Measurements from ENCODE around the gene TSHZ3. TPM values are rescaled to one million over a fixed set of nuclear protein-coding genes. Genes with fewer than 3 reads are reported as not detected.

The TSHZ3 gene
- total and polyA plus RNA-seq, 8 donors: 0.87 to 14.3 (median 5.9) TPM

DNA sequence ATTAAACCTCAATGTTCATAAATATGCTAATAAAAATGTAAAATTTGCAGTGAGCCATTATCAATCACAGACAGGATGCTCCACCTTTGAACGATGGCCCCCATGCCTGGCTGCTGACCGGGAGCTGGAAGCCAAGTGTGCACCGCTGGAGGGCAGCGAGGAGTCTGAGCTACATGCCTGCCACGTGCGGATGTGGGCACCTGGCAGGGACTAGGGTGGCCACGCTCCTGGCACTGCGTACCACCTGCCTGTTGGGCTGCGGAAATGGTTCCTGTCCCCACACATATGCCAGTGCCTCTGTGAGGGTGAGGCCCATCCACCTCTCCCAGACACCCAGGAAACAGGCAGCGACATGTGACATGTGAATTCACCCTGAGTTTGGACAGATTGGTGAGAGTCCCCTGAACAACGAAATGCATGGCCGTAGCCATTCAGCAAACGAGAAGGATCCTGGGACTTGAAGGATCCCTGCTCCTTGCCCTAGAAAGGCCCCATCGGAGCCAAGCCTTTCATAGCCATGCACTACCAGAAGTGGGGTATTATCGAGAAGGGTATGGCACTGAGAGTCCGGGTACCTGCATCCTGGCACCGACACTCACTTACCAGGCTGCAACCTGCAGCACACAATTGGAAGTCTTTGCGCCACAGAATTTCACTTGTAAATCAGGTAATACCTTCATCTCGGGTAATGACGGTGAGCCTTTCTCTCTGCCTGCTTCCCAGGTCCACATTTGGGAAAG is 35.8 kb downstream of the TSHZ3 start:
- Histone ChIP-seq H3K9me3 (no peaks in the 10 kb centered on the region), H3K4me3 (no peak overlapping the region), H3K36me3 (no peaks in the 10 kb centered on the region), H3K27me3 (peaks cover 0 to 10% (median 0%) of the 10 kb centered on the region in 3 donors), H3K27ac (no peak overlapping the region), H3K4me1 (peaks cover 12 to 53% (median 31%) of the 10 kb centered on the region in 4 donors)
- intact Hi-C loops (cut with DNase I; ENCODE audit: low total_unique reads): no loop called here
- DNase-seq: no peak
- TF ChIP-seq, protein P1, sequence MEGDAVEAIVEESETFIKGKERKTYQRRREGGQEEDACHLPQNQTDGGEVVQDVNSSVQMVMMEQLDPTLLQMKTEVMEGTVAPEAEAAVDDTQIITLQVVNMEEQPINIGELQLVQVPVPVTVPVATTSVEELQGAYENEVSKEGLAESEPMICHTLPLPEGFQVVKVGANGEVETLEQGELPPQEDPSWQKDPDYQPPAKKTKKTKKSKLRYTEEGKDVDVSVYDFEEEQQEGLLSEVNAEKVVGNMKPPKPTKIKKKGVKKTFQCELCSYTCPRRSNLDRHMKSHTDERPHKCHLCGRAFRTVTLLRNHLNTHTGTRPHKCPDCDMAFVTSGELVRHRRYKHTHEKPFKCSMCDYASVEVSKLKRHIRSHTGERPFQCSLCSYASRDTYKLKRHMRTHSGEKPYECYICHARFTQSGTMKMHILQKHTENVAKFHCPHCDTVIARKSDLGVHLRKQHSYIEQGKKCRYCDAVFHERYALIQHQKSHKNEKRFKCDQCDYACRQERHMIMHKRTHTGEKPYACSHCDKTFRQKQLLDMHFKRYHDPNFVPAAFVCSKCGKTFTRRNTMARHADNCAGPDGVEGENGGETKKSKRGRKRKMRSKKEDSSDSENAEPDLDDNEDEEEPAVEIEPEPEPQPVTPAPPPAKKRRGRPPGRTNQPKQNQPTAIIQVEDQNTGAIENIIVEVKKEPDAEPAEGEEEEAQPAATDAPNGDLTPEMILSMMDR (IDR thresholded peaks at IDR 0.05): no peak
- no peak for TF ChIP-seq POLR2A (IDR thresholded peaks at IDR 0.05)
- WGBS, 5 donors: 73 to 90% (median 88%) methylated on average over 11 to 20 of the region's 20 CpGs

DNA sequence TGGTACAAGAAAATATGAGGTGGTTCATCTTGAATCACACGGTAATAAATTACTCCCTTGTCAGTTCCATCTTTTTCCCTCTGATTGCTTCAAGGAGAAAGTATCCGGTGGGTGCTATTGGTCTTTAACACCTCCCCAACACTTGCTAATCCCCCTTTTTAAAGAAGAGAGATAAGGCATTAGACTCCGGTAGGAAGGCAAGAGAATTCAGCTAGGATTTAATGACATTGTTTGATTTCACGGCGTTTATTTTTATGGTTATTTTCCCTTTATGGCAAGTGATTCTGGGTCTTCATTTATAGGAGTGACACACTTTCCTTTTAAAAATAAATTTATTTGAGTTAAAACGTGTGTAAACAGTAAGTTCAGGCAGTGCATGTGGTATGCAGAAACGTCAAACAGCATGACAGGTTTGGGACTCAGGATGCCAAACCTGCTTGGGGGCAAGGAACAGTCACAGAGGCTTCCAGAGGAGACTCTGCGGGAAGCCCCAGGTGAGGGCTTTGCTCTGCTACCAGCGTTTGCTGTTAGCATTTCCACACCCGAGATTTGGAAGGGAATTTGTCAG is 36.5 kb downstream of the TSHZ3 start:
- peaks cover 12 to 50% (median 30%) of the 10 kb centered on the region in 4 donors for H3K4me1 ChIP-seq
- 44 to 54% (median 48%) methylated on average over 10 of the region's 10 CpGs for WGBS, 5 donors
- H3K27ac ChIP-seq: peak overlapping the region in 1 of 5 donors; percentile 14
- peaks cover 0 to 4% (median 0%) of the 10 kb centered on the region in 4 donors for H3K36me3 ChIP-seq
- TF ChIP-seq POLR2A (IDR thresholded peaks at IDR 0.05) (no peak), EP300 (IDR thresholded peaks at IDR 0.05) (no peak), POLR2AphosphoS5 (IDR thresholded peaks at IDR 0.05) (no peak)
- TF ChIP-seq, protein P1 (IDR thresholded peaks at IDR 0.05): no peak
- H3K27me3 ChIP-seq: peaks cover 0 to 10% (median 0%) of the 10 kb centered on the region in 3 donors
- no peaks in the 10 kb centered on the region for H3K9me3 ChIP-seq
- DNase-seq: no peak
- intact Hi-C loops (cut with DNase I; ENCODE audit: low total_unique reads): no loop called here
- H3K4me3 ChIP-seq: no peak overlapping the region

- Histone ChIP-seq H3K4me1 (peaks cover 6 to 44% (median 24%) of the 10 kb centered on the region in 4 donors), H3K4me3 (no peak overlapping the region), H3K9me3 (no peaks in the 10 kb centered on the region), H3K36me3 (peaks cover 0 to 4% (median 0%) of the 10 kb centered on the region in 4 donors), H3K27ac (peak overlapping the region in 2 of 5 donors; percentile 14 to 52), H3K27me3 (peaks cover 0 to 4% (median 0%) of the 10 kb centered on the region in 3 donors)
- intact Hi-C loops (cut with DNase I; ENCODE audit: low total_unique reads): no loop called here
- TF ChIP-seq POLR2AphosphoS5 (IDR thresholded peaks at IDR 0.05) (peak in 1 of 3 donors; percentile 14), EP300 (IDR thresholded peaks at IDR 0.05) (no peak), POLR2A (IDR thresholded peaks at IDR 0.05) (no peak)
- peak in 1 of 2 donors; percentile 44 for DNase-seq
- 73 to 83% (median 77%) methylated on average over 7 of the region's 7 CpGs for WGBS, 5 donors
These were observed 37.1 kb downstream of the TSHZ3 start for GRCh38 chr19:31312009-31312676.

DNA sequence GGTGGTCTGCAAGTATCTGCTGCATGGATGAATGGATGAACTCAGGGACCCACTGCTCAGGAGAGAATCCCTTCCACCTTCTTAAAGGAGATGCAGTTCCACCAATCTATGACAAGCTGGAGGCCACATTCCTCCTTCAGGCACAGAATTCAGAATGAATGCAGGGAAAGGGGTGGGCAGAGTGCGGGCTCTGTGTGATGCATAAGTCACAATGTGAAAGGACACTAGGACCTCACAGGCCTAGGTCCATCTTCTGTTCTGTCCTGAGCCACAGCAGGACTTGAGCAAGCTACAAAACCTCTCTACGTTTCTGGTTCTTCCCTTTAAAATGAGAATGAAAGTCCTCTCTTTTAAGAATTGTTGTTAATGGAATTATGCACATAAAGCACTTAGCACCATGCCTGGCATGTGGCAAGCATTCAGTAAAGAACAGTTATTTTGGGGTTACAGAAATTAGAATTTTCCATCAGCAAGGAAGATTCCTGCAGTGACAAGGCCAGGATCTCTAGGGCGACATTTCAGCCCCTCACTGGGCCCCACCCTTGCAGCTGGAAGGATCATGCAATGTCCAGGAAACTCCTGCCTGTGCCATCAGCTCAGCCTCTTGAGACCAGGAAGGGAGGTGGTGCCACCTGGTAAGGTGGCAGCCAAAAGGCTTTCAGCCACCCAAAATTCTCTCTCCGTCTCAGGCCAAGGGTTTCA is 38.7 kb downstream of the TSHZ3 start:
- 64 to 84% (median 74%) methylated on average over 4 of the region's 4 CpGs for WGBS, 5 donors
- H3K4me1 ChIP-seq: peaks cover 3 to 28% (median 12%) of the 10 kb centered on the region in 4 donors
- no peaks in the 10 kb centered on the region for H3K27me3 ChIP-seq
- H3K4me3 ChIP-seq: no peak overlapping the region
- no peak for DNase-seq
- H3K9me3 ChIP-seq: no peaks in the 10 kb centered on the region
- no peak for TF ChIP-seq EP300 (IDR thresholded peaks at IDR 0.05)
- TF ChIP-seq, protein P1 (IDR thresholded peaks at IDR 0.05): no peak
- no peak for TF ChIP-seq POLR2A (IDR thresholded peaks at IDR 0.05)
- TF ChIP-seq POLR2AphosphoS5 (IDR thresholded peaks at IDR 0.05): no peak
- H3K27ac ChIP-seq: no peak overlapping the region
- intact Hi-C loops (cut with DNase I; ENCODE audit: low total_unique reads): no loop called here
- peaks cover 0 to 4% (median 0%) of the 10 kb centered on the region in 4 donors for H3K36me3 ChIP-seq

Measured in stomach (tissue), 9 donors.